Loucy (cell line): ENCODE results near the gene IQSEC1.

Source experiments
- H2AFZ ChIP-seq: fragments of 200-600 bp; sonication (generic); 2 replicates; pipeline ENCODE4 v1.6.0; 2016; ENCODE audit warnings: antibody characterized with exemption, mild to moderate bottlenecking, low read length, moderate library complexity
- H3F3A ChIP-seq: fragments of 200-600 bp; 2 replicates; pipeline ENCODE4 v1.6.0; 2016; ENCODE audit warnings: antibody characterized with exemption, low read depth, mild to moderate bottlenecking
- H3K27me3 ChIP-seq: fragments of 200-600 bp; sonication (generic); 2 replicates; pipeline ENCODE4 v1.6.1; 2014; ENCODE audit warnings: low read length, mild to moderate bottlenecking; ENCODE audit not compliant: insufficient read depth, poor library complexity, severe bottlenecking
- H3K36me3 ChIP-seq: fragments of 200-600 bp; sonication (generic); 2 replicates; pipeline ENCODE4 v1.6.1; 2016; ENCODE audit warnings: low read length; ENCODE audit not compliant: insufficient read depth
- H3K4me1 ChIP-seq: fragments of 200-600 bp; sonication (generic); 2 replicates; pipeline ENCODE4 v1.5.1; 2014; ENCODE audit warnings: low read length, mild to moderate bottlenecking; ENCODE audit not compliant: insufficient read depth, poor library complexity, severe bottlenecking
- H3K4me2 ChIP-seq: fragments of 200-600 bp; sonication (generic); 2 replicates; pipeline ENCODE4 v1.6.0; 2014; ENCODE audit warnings: antibody characterized with exemption, low read length, low read depth, mild to moderate bottlenecking; ENCODE audit not compliant: poor library complexity, severe bottlenecking
- H3K4me3 ChIP-seq: fragments of 200-600 bp; sonication (generic); 2 replicates; pipeline ENCODE4 v1.5.1; 2014; ENCODE audit warnings: low read length, mild to moderate bottlenecking, mixed read lengths; ENCODE audit not compliant: poor library complexity, severe bottlenecking
- H3K79me2 ChIP-seq: fragments of 200-600 bp; sonication (generic); 2 replicates; pipeline ENCODE4 v1.6.1; 2014; ENCODE audit warnings: low read length; ENCODE audit not compliant: insufficient read depth
- H3K9ac ChIP-seq: fragments of 200-600 bp; sonication (generic); 2 replicates; pipeline ENCODE4 v1.6.0; 2014; ENCODE audit warnings: mild to moderate bottlenecking, low read depth, low read length, moderate library complexity; ENCODE audit not compliant: poor library complexity, severe bottlenecking
- H3K9me2 ChIP-seq: fragments of 200-600 bp; sonication (generic); replicated peaks from 2 replicates; pipeline ENCODE4 v1.6.1; 2016; ENCODE audit warnings: low read depth, low read length, mixed read lengths
- H3K9me3 ChIP-seq: fragments of 200-600 bp; sonication (generic); 2 replicates; pipeline ENCODE4 v1.6.1; 2014; ENCODE audit warnings: mild to moderate bottlenecking, antibody characterized with exemption, low read length, low read depth; ENCODE audit not compliant: insufficient read depth
- H4K20me1 ChIP-seq: fragments of 200-600 bp; sonication (generic); 2 replicates; pipeline ENCODE4 v1.6.0; 2014; ENCODE audit warnings: antibody characterized with exemption, low read length, mild to moderate bottlenecking; ENCODE audit not compliant: insufficient read depth, poor library complexity, severe bottlenecking
- EZH2phosphoT487 ChIP-seq: fragments of 200-600 bp; IDR thresholded peaks from 2 replicates; pipeline ENCODE4 v1.6.1; 2018; ENCODE audit warnings: antibody characterized with exemption, mild to moderate bottlenecking, moderate library complexity, borderline replicate concordance
- TF ChIP-seq, protein P1 (sequence below): fragments of 200-600 bp; sonication (generic); conservative IDR thresholded peaks from 2 replicates; pipeline ENCODE4 v1.5.1; 2014; ENCODE audit warnings: mild to moderate bottlenecking, antibody characterized with exemption, low read length

Gene IQSEC1

GRCh38 chr3:13030684-13031083 lies 42.5 kb downstream of the IQSEC1 start:
- no peaks in the 10 kb centered on the region for H4K20me1 ChIP-seq
- peaks cover 7% of the 10 kb centered on the region for H3K4me1 ChIP-seq
- H3K4me2 ChIP-seq = no peak overlapping the region
- H3K27me3 ChIP-seq = no peaks in the 10 kb centered on the region
- no peaks in the 10 kb centered on the region for H3K9me2 ChIP-seq
- H2AFZ ChIP-seq = no peak overlapping the region
- H3K4me3 ChIP-seq = no peak overlapping the region
- H3K79me2 ChIP-seq = no peaks in the 10 kb centered on the region; the same call in 1 of the 2 replicates
- no peaks in the 10 kb centered on the region for H3K9me3 ChIP-seq
- no peak overlapping the region for H3K9ac ChIP-seq
- TF ChIP-seq EZH2phosphoT487 = no peak
- TF ChIP-seq, protein P1, sequence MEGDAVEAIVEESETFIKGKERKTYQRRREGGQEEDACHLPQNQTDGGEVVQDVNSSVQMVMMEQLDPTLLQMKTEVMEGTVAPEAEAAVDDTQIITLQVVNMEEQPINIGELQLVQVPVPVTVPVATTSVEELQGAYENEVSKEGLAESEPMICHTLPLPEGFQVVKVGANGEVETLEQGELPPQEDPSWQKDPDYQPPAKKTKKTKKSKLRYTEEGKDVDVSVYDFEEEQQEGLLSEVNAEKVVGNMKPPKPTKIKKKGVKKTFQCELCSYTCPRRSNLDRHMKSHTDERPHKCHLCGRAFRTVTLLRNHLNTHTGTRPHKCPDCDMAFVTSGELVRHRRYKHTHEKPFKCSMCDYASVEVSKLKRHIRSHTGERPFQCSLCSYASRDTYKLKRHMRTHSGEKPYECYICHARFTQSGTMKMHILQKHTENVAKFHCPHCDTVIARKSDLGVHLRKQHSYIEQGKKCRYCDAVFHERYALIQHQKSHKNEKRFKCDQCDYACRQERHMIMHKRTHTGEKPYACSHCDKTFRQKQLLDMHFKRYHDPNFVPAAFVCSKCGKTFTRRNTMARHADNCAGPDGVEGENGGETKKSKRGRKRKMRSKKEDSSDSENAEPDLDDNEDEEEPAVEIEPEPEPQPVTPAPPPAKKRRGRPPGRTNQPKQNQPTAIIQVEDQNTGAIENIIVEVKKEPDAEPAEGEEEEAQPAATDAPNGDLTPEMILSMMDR = no peak
- no peaks in the 10 kb centered on the region; the same call in 1 of the 2 replicates for H3K36me3 ChIP-seq
- H3F3A ChIP-seq = no peaks in the 10 kb centered on the region

DNA sequence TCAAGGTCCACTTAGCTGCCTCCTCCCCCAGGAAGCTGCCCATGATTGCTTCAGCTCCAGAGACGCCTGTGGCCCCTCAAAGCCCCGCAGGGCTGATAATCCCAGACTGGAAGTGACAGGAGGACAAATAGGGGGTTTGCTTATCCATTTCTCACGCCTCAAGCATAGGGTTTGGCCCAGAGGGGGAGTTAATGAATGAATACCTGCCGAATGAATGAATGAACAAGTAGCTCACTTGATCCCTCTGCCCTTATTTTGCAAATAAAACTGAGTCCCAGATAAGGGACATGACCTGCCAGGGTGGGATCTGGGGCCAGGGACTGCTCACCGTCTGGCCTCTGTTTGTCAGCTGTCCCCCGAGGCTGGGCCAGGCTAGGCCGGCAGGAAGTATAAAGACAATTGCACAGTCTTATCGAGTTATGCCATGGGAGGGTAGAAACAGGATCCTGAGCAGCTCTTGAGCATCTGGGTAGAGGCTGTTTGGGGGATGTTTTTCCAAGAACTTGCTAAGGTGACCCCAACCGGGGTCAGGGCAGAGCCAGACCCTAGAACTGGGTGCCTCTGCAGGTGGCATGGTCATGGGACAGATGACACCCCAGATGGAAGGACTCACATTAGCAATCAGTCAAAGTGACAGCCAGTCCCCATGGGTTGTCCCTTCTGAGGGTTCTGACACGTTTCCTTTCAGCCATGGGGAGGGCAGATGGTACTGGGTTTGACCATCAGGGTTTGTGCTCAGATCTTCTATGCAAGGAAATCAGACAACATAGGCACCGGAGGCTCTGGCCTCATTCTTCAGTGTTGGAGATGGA lies 45.0 kb downstream of the IQSEC1 start:
- H2AFZ ChIP-seq = no peak overlapping the region
- no peak overlapping the region for H3K9ac ChIP-seq
- no peak overlapping the region for H3K4me3 ChIP-seq
- H3K27me3 ChIP-seq = no peaks in the 10 kb centered on the region
- no peak overlapping the region for H3K4me2 ChIP-seq
- no peaks in the 10 kb centered on the region for H3K79me2 ChIP-seq
- H3K9me2 ChIP-seq = no peaks in the 10 kb centered on the region
- peaks cover 9% of the 10 kb centered on the region for H3K4me1 ChIP-seq
- no peaks in the 10 kb centered on the region for H3K9me3 ChIP-seq
- H3F3A ChIP-seq = no peaks in the 10 kb centered on the region
- H4K20me1 ChIP-seq = no peaks in the 10 kb centered on the region
- TF ChIP-seq, protein P1 = no peak
- no peak for TF ChIP-seq EZH2phosphoT487
- no peaks in the 10 kb centered on the region for H3K36me3 ChIP-seq

DNA sequence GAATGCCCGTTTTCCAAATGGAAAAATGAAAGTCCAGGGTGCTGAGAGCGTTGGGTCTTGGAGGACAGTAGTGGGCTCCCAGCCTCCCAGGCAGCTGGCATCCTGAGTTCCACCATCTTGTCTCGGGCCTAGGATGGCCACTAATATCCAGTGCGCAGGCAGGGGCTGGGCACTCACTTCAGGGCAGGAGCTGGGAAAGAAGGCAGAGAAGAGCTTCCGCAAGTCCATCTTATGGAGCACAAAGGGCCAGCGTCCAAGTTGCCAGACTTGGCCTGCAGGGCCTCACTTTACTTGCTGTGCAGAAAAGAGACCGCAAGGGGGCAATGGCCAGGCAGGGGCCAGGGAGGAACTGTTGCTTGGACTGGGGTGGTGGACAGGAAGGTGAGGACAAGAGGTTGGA lies 46.1 kb downstream of the IQSEC1 start:
- no peaks in the 10 kb centered on the region for H3F3A ChIP-seq
- no peaks in the 10 kb centered on the region for H3K36me3 ChIP-seq
- no peak overlapping the region for H3K4me3 ChIP-seq
- no peak overlapping the region for H2AFZ ChIP-seq
- H3K79me2 ChIP-seq = peaks cover 1% of the 10 kb centered on the region; the same call in 1 of the 2 replicates
- peaks cover 19% of the 10 kb centered on the region for H3K4me1 ChIP-seq
- no peak overlapping the region for H3K9ac ChIP-seq
- TF ChIP-seq EZH2phosphoT487 = no peak
- TF ChIP-seq, protein P1 = no peak
- H3K9me3 ChIP-seq = no peaks in the 10 kb centered on the region
- no peaks in the 10 kb centered on the region for H3K9me2 ChIP-seq
- H3K27me3 ChIP-seq = no peaks in the 10 kb centered on the region
- no peaks in the 10 kb centered on the region for H4K20me1 ChIP-seq
- no peak overlapping the region for H3K4me2 ChIP-seq
